Activated naive CD4-positive, alpha-beta T cell treated with Interleukin-2 at 50 U/mL for 16 hours (primary cell): ENCODE measurements around the gene SCIMP.
"Not testable (repeated sequence)": the region's sequence is repeated elsewhere in the genome, so short reads cannot be mapped to it uniquely, and the experiment has no call there.

Experiments used
- DNase-seq: peaks from one replicate; pipeline ENCODE4 v3.0.0-alpha.2; 2020

The SCIMP gene

DNA sequence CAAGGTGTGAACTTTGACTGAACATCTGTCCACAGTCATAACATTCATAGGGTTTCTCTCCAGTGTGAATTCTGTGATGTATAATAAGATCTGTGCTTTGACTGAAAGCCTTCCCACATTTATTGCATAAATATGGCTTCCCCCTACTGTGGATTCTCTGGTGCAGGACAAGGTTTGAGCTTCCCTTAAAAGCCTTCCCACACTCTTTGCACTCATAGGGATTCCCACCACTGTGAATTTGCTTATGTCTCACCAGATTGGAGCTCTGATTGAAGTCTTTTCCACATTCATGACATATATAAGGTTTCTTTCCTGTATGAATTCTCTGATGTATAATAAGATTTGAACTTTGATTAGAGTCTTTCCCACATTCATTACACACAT, 51.3 kb downstream of the SCIMP start:
- no peak for DNase-seq

- DNase-seq: no peak
Measured at GRCh38 chr17:5182597-5183409, 51.9 kb downstream of the SCIMP start.

- DNase-seq: no peak
Measured at GRCh38 chr17:5181509-5182305, 53.0 kb downstream of the SCIMP start.

- no peak for DNase-seq
Measured at GRCh38 chr17:5179003-5179402, 55.7 kb downstream of the SCIMP start.

DNA sequence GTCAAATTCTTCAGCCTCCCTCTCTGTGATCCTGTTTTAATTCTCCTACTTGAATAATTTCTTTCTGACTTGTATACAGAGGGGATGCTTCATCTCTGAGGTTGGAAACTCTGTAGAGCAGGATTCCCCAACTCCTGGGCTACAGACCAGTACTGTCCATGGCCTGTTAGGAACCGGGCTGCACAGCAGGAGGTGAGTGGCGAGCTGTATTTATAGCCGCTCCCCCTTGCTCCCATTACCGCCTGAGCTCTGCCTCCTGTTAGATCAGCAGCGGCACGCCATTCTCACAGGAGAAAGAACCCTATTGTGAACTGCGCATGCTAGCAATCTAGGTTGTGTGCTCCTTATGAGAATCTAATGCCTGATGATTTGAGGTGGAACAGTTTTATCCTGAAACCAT, 59.6 kb downstream of the SCIMP start:
- DNase-seq: not testable (repeated sequence)

- DNase-seq: not testable (repeated sequence)
Measured at GRCh38 chr17:5165791-5166564, 68.7 kb downstream of the SCIMP start.

DNA sequence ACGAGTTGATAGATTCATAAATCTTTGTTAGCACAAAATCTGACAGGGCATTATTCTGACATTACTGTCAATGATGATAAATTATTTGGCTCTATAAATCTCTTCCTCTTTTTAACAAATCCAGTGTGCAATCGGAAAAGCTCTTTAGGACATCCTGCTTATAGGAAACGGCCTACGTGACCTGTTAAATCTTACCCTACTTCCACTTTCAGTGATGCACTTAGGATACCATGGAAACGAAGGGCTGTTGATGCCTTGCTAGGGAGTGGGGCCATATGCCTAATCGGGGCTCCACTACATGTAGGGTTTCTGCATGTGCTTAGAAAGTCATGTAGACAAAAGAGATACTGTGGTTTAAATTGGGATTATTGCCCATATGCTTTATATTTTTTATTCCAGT, 70.2 kb downstream of the SCIMP start:
- no peak for DNase-seq

GRCh38 chr17:5161793-5162192, 72.9 kb downstream of the SCIMP start:
- DNase-seq: not testable (repeated sequence)

DNA sequence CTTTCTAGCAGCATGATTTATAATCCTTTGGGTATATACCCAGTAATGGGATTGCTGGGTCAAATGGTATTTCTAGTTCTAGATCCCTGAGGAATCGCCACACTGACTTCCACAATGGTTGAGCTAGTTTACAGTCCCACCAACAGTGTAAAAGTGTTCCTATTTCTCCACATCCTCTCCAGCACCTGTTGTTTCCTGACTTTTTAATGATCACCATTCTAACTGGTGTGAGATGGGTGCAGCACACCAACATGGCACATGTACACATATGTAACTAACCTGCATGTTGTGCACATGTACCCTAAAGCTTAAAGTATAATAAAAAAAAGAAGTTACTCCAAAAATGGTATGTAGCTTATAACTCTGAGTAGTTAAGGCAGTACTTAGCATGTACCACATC, 74.0 kb downstream of the SCIMP start:
- not testable (repeated sequence) for DNase-seq
